ENCODE data around the gene THAP4.

The THAP4 gene

DNA sequence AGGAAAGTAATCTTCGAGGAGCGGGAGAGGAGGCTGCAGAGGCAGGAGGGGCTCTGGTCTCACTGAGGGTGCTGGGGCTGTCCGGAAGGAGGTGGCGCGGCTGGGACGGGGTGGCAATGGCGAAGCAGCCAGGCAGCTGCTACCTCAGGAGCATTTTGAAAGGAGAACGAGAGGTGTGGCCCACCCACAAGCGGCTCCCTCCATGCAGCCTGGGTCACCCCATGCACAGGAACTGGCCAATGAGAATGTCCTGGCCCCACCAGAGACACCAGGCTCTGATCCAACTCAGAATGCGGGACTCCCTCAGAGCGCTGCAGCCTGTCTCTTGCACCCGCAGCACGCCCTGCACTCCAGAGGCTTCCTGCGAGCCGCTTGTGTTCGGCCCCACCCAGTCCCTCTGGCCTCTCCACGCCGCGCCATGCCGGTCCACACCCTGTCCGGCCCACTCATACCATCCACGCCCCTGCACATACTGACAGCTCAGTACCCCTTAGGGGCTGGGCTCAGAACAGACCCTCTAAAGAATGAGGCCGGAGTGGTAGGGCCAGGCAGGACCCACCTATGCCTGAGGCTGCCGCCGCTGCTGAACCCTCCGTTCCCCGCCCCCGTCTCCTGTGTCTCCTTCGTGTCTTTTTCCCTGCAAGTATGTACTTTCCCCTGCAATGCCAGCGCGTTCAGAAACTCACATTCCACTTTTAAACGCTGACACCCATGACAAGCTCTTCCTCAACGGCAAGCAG, 84.8 kb downstream of the THAP4 start:
- no peak overlapping the region for H3K27ac ChIP-seq
- H3K4me3 ChIP-seq (ENCODE audit: low read depth, low read length): no peak overlapping the region
- in situ Hi-C loops (cut with HindIII; ENCODE audit: low pct_ligation_motif_present, low sequenced_read_pairs): no loop called here
- H3K27me3 ChIP-seq (replicated peaks): no peaks in the 10 kb centered on the region
- H3K36me3 ChIP-seq (replicated peaks): no peaks in the 10 kb centered on the region
- TF ChIP-seq CTCF (IDR thresholded peaks at IDR 0.05; ENCODE audit: low read depth, low read length, missing control alignments): no peak
- DNase-seq: no peak

- Histone ChIP-seq H3K36me3 (replicated peaks) (no peaks in the 10 kb centered on the region), H3K27ac (no peak overlapping the region), H3K4me3 (ENCODE audit: low read depth, low read length) (no peak overlapping the region), H3K27me3 (replicated peaks) (no peaks in the 10 kb centered on the region)
- in situ Hi-C loops (cut with HindIII; ENCODE audit: low pct_ligation_motif_present, low sequenced_read_pairs): no loop called here
- no peak for DNase-seq
- TF ChIP-seq CTCF (IDR thresholded peaks at IDR 0.05; ENCODE audit: low read depth, low read length, missing control alignments): no peak
These were observed 85.4 kb downstream of the THAP4 start for GRCh38 chr2:241551599-241551997.

GRCh38 chr2:241550616-241551580, 86.1 kb downstream of the THAP4 start:
- DNase-seq: no peak
- in situ Hi-C loops (cut with HindIII; ENCODE audit: low pct_ligation_motif_present, low sequenced_read_pairs): no loop called here
- H3K36me3 ChIP-seq (replicated peaks): no peaks in the 10 kb centered on the region
- H3K4me3 ChIP-seq (ENCODE audit: low read depth, low read length): no peak overlapping the region
- H3K27ac ChIP-seq: no peak overlapping the region
- no peak for TF ChIP-seq CTCF (IDR thresholded peaks at IDR 0.05; ENCODE audit: low read depth, low read length, missing control alignments)
- H3K27me3 ChIP-seq (replicated peaks): no peaks in the 10 kb centered on the region

DNA sequence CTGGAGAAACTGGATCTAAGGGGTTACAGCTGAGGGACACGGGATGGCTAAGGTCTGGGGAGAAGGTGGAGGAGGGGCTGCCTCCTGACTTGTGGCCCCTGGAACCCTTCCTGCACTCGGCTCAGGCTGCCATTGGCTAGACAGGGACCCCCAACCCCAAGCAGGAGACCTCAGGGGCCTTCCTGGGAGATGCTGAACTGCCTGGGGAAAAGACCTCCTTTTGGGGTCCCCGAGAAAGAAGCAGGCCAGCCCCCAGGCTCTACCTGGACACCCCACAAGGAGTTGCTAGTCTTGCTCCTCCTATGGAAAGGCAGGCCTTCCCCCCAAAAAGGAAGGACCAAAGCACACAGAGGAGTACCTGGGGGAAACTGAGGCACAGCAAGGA, 88.5 kb downstream of the THAP4 start:
- no peaks in the 10 kb centered on the region for H3K27me3 ChIP-seq (replicated peaks)
- in situ Hi-C loops (cut with HindIII; ENCODE audit: low pct_ligation_motif_present, low sequenced_read_pairs): no loop called here
- no peaks in the 10 kb centered on the region for H3K36me3 ChIP-seq (replicated peaks)
- no peak for TF ChIP-seq CTCF (IDR thresholded peaks at IDR 0.05; ENCODE audit: low read depth, low read length, missing control alignments)
- no peak overlapping the region for H3K4me3 ChIP-seq (ENCODE audit: low read depth, low read length)
- no peak overlapping the region for H3K27ac ChIP-seq
- DNase-seq: no peak

DNA sequence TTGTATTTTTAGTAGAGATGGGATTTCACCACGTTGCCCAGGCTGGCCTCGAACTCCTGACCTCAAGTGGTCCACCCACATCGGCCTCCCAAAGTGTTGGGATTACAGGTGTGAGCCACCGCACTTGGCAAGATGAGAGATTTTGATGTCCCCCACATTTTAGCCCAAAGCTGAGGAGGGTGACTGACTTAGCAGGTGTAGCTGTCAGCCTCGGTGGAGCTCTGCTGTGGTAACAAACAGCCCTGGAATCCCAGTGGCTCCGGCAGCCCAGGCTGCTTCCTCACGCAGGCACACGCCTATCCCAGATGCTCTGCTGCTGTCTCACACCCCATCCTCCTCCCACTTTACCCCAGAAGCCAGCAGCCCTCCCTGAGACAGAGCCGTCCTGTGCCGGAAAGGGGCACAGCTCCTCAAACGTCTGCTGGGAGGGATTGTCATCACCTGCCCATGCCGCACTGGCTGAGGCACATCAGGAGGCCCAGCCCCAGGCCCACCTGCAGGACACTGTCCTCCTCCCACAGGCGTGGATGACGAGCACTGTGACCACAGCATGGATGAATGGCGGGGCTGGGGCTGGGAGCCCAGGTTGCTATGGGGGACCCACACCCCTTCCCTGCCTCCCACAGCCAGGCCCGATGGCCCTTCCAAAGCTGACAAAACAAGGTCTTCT, 89.0 kb downstream of the THAP4 start:
- H3K4me3 ChIP-seq (ENCODE audit: low read depth, low read length): no peak overlapping the region
- TF ChIP-seq CTCF (IDR thresholded peaks at IDR 0.05; ENCODE audit: low read depth, low read length, missing control alignments): no peak
- H3K27ac ChIP-seq: peak overlapping the region; percentile 77
- in situ Hi-C loops (cut with HindIII; ENCODE audit: low pct_ligation_motif_present, low sequenced_read_pairs): no loop called here
- DNase-seq: no peak
- no peaks in the 10 kb centered on the region for H3K27me3 ChIP-seq (replicated peaks)
- H3K36me3 ChIP-seq (replicated peaks): no peaks in the 10 kb centered on the region
